Spleen (tissue), 11 donors: Measurements from ENCODE around the gene BMF. TPM values are rescaled to one million over a fixed set of nuclear protein-coding genes. Genes with fewer than 3 reads are reported as not detected.
A peak's percentile ranks its signal among the peaks of the same experiment; 100 is the strongest.

Experiments
- DNase-seq: peaks from one replicate; pipeline ENCODE4 v3.0.0-alpha.2; 2020
- H3K27ac ChIP-seq, 8 donors: fragments of 200-600 bp; sonication (generic) in 7 of 8; 1 replicate in 4 of 8; 2 replicates in 4 of 8; pipeline versions ENCODE4 v1.5.0 to v1.8.0; 2016 to 2021; ENCODE audit warnings: inconsistent platforms in 4 of 8, mild to moderate bottlenecking in 4 of 8, moderate library complexity in 1 of 8
- H3K27me3 ChIP-seq, 7 donors: fragments of 200-600 bp; sonication (generic) in 6 of 7; replicated peaks in 1 of 7; 1 replicate in 4 of 7; 2 replicates in 3 of 7; pipeline versions ENCODE4 v1.5.0 to v1.8.0; 2016 to 2021; ENCODE audit warnings: inconsistent platforms in 3 of 7, mild to moderate bottlenecking in 1 of 7
- H3K36me3 ChIP-seq, 6 donors: fragments of 200-600 bp; sonication (generic) in 5 of 6; 1 replicate in 4 of 6; 2 replicates in 2 of 6; pipeline versions ENCODE4 v1.5.0 to v1.8.0; 2016 to 2021; ENCODE audit warnings: inconsistent platforms in 2 of 6
- H3K4me1 ChIP-seq, 6 donors: fragments of 200-600 bp; sonication (generic) in 5 of 6; 1 replicate in 3 of 6; 2 replicates in 3 of 6; pipeline versions ENCODE4 v1.5.0 to v1.8.0; 2016 to 2021; ENCODE audit warnings: inconsistent platforms in 3 of 6
- H3K4me3 ChIP-seq, 8 donors: fragments of 200-600 bp; sonication (generic) in 7 of 8; 1 replicate in 4 of 8; 2 replicates in 4 of 8; pipeline versions ENCODE4 v1.5.0 to v1.8.0; 2016 to 2021; ENCODE audit warnings: inconsistent platforms in 4 of 8, mild to moderate bottlenecking in 4 of 8, moderate library complexity in 2 of 8
- H3K9me3 ChIP-seq, 8 donors: fragments of 200-600 bp; sonication (generic) in 7 of 8; 1 replicate in 4 of 8; 2 replicates in 4 of 8; pipeline versions ENCODE4 v1.5.0 to v1.8.0; 2016 to 2021; ENCODE audit warnings: inconsistent platforms in 4 of 8
- POLR2A ChIP-seq, 3 donors: fragments of 450-650 bp; IDR thresholded peaks; one replicate each; pipeline ENCODE4 v1.5.1; 2017; ENCODE audit warnings: antibody characterized with exemption in 3 of 3, mild to moderate bottlenecking in 1 of 3
- POLR2AphosphoS5 ChIP-seq, 3 donors: sonication (generic); formaldehyde crosslinking; IDR thresholded peaks; one replicate each; pipeline ENCODE4 v1.5.1; 2017; ENCODE audit warnings: antibody characterized with exemption in 3 of 3
- WGBS, 5 donors: extraction: QIAGEN DNeasy Blood & Tissue Kit in 3 of 5; methylation state at CpG; one replicate each; pipeline versions ENCODE4 v1.1.5 to v1.1.7; 2013 to 2018; 5-methylcytosine and 5-hydroxymethylcytosine counted together
- intact Hi-C: fragments of 100-400 bp; cut with DNase I; formaldehyde crosslinking; loops from one replicate; pipeline ENCODE4 v1.15.0; 2023; ENCODE audit warnings: low total_unique reads
- polyA plus RNA-seq, 3 donors: library from polyadenylated mRNA; stranded (reverse); fragments of 200-250 nt; gene quantifications; one replicate each; pipeline ENCODE4 v1.2.1, GENCODE V29; 2013
- total RNA-seq, 7 donors: library from RNA; depleted of rRNA in 3 of 7; stranded (reverse); fragments of >200 nt in 3 of 7; fragmentation: NEBNext Ultra II Directional in 4 of 7; extraction: Animal tissue kit (Norgen Biotek cat#: 25700) in 4 of 7; gene quantifications; one replicate each; pipeline versions ENCODE4 v1.1.0 to v1.2.1, GENCODE V29; 2016 to 2021
- TF ChIP-seq, protein P1 (sequence below), 11 experiments: fragments of 200-600 bp in 7 of 11; fragments of 450-650 bp in 4 of 11; sonication (generic) in 4 of 11; IDR thresholded peaks in 8 of 11; conservative IDR thresholded peaks in 3 of 11; 1 replicate in 7 of 11; 2 replicates in 4 of 11; pipeline versions ENCODE4 v1.4.0 to v1.8.0; 2016 to 2021; ENCODE audit warnings: antibody characterized with exemption in 11 of 11, inconsistent platforms in 4 of 11, mild to moderate bottlenecking in 1 of 11
- donor health status: healthy with polysubstance abuse.
- donor health status: DM: no; HTN: no; CAD: no; lungs with moderate emphysema.
- donor health status: DM: no; HTN: no; CAD: no.
- donor health status: Bipolar disorder and iron deficiency.
- donor health status: healthy.
- donor health status: DM: no; HTN: no; CAD: no.
- donor health status: DM: yes; HTN: yes; CAD: no.

BMF gene
- total and polyA plus RNA-seq, 10 donors: 16.9 to 77.9 (median 33.3) TPM

DNA sequence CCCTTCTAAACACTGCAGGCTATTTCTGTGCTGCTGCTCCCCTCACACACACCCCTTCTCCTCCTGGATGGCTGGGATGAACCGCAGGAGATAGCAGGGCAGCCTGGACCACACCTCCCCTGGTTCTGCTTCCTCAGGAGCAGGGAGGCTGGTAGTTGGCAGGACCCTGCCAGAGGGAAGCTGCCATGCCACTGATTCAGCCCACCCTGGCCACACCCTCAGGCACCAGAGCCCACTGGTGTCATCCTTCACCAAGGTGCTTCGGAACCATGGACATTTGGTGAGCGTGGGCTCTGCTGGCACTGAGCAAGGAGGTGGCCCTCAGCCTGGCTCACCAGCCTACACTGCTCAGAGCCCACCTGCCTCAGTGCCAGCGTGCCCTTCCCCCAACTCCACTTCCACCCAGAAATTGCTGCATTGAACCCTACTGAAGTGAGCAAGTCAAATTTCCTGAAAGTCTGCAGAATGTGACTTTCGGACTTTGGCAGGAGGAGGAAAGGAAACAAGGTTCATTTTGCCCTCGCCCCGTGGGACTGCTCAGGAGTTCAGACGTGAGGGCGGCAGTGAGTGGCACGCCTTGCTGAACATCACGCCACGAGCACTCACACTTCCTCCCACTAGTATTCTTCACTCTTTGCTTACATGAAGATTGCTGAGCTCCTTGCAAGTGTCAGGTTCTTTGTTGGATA, 26.3 kb downstream of the BMF start:
- Histone ChIP-seq H3K4me1 (peaks cover 20 to 43% (median 38%) of the 10 kb centered on the region in 6 donors), H3K36me3 (no peaks in the 10 kb centered on the region), H3K9me3 (no peaks in the 10 kb centered on the region), H3K27me3 (no peaks in the 10 kb centered on the region), H3K27ac (peak overlapping the region in 7 of 8 donors; percentile 16 to 83 (median 68)), H3K4me3 (peak overlapping the region in 4 of 8 donors; percentile 5 to 54 (median 16))
- TF ChIP-seq POLR2A (IDR thresholded peaks at IDR 0.05) (no peak), POLR2AphosphoS5 (IDR thresholded peaks at IDR 0.05) (peak in 2 of 3 donors; percentile 56 to 77)
- WGBS, 5 donors: 40 to 52% (median 51%) methylated on average over 10 to 12 of the region's 12 CpGs
- intact Hi-C loops: no loop called here
- peak; percentile 85 for DNase-seq

DNA sequence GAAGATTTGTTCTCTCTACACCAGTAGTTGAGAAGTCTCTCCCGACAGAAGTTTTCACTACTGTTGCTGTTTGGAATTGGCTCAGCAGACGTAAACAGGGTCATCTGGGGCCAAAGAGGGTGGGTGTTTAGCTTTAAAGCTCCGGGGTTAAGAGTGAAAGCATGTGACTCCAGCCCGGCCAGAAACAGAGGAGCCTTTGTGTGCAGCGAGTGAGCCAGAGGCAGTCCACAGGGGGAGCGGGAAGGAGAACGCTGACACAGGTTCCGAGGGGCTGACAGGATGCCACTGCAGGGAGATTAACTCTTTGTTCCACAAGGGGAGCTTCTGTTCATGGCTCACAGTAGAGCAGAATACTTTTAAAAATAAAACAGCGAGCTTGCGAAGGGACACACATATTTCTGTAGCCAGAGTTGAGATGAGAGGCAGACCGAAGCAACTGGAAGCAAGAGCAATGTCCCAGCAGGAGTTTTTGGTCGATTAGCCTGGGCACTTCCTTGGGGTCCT, 26.9 kb downstream of the BMF start:
- DNase-seq: peak; percentile 80
- intact Hi-C loops: no loop called here
- Histone ChIP-seq H3K4me1 (peaks cover 20 to 43% (median 38%) of the 10 kb centered on the region in 6 donors), H3K4me3 (peak overlapping the region in 5 of 8 donors; percentile 2 to 54 (median 12)), H3K9me3 (no peaks in the 10 kb centered on the region), H3K36me3 (no peaks in the 10 kb centered on the region), H3K27me3 (no peaks in the 10 kb centered on the region), H3K27ac (peak overlapping the region; percentile 16 to 83 (median 64))
- TF ChIP-seq POLR2AphosphoS5 (IDR thresholded peaks at IDR 0.05): peak in 2 of 3 donors; percentile 19 to 71
- TF ChIP-seq POLR2A (IDR thresholded peaks at IDR 0.05): no peak
- WGBS, 5 donors: 14 to 20% (median 16%) methylated on average over 12 of the region's 12 CpGs

DNA sequence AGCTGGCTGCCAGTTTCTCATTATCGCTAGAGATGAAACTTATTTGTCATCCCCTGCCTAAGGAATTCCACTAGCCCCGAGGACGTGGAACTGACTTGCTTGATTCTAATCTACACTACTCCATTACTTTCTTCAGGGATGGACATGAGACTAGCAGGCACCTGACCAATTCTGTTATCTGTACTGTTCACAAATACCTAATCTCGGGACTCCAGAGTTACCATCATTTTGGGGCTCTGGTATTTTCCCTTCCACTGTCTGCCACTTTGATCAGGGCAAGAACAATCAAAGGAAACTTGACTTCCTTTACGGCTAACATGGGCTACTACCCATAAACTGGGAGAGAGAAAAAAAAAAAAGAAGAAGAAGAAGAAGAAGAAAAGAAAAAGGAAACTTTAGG, 27.8 kb downstream of the BMF start:
- TF ChIP-seq POLR2A (IDR thresholded peaks at IDR 0.05): no peak
- TF ChIP-seq POLR2AphosphoS5 (IDR thresholded peaks at IDR 0.05): no peak
- TF ChIP-seq, protein P1, sequence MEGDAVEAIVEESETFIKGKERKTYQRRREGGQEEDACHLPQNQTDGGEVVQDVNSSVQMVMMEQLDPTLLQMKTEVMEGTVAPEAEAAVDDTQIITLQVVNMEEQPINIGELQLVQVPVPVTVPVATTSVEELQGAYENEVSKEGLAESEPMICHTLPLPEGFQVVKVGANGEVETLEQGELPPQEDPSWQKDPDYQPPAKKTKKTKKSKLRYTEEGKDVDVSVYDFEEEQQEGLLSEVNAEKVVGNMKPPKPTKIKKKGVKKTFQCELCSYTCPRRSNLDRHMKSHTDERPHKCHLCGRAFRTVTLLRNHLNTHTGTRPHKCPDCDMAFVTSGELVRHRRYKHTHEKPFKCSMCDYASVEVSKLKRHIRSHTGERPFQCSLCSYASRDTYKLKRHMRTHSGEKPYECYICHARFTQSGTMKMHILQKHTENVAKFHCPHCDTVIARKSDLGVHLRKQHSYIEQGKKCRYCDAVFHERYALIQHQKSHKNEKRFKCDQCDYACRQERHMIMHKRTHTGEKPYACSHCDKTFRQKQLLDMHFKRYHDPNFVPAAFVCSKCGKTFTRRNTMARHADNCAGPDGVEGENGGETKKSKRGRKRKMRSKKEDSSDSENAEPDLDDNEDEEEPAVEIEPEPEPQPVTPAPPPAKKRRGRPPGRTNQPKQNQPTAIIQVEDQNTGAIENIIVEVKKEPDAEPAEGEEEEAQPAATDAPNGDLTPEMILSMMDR (IDR thresholded peaks at IDR 0.05 in 8 of 11, conservative IDR thresholded peaks at IDR 0.05 in 3 of 11): no peak
- DNase-seq: no peak
- Histone ChIP-seq H3K27me3 (no peaks in the 10 kb centered on the region), H3K4me3 (peak overlapping the region in 2 of 8 donors; percentile 12 to 21), H3K4me1 (peaks cover 20 to 43% (median 38%) of the 10 kb centered on the region in 6 donors), H3K9me3 (no peaks in the 10 kb centered on the region), H3K36me3 (no peaks in the 10 kb centered on the region), H3K27ac (peak overlapping the region in 7 of 8 donors; percentile 43 to 83 (median 68))
- WGBS, 5 donors: 29 to 43% (median 36%) methylated on average over 5 of the region's 5 CpGs
- intact Hi-C loops: no loop called here

DNA sequence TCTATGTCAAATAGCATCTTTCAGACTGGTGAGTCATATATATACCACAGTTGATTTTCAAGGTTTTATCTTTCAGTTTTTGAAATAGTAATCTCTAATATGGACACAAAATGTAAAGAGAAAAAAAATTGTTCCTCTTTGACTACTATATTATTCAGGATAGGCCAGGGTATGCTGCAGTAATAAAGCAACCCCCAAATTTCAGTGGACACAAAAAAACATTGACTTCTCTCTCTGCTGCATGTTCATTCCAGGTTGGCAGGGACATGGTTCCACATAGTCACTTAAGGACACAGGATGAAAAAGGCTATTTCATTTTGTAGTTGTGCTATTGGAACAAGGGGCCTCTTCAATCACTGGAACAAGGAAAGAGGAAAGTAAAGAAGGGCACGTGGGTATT, 28.6 kb downstream of the BMF start:
- Histone ChIP-seq H3K4me3 (no peak overlapping the region), H3K27ac (peak overlapping the region in 1 of 8 donors; percentile 83), H3K36me3 (no peaks in the 10 kb centered on the region), H3K9me3 (no peaks in the 10 kb centered on the region), H3K4me1 (peaks cover 20 to 51% (median 38%) of the 10 kb centered on the region in 6 donors), H3K27me3 (no peaks in the 10 kb centered on the region)
- 55 to 76% (median 62%) methylated on average over 1 of the region's 1 CpG for WGBS, 5 donors
- no peak for DNase-seq
- intact Hi-C loops: no loop called here
- no peak for TF ChIP-seq POLR2A (IDR thresholded peaks at IDR 0.05)
- no peak for TF ChIP-seq POLR2AphosphoS5 (IDR thresholded peaks at IDR 0.05)
- TF ChIP-seq, protein P1 (IDR thresholded peaks at IDR 0.05 in 8 of 11, conservative IDR thresholded peaks at IDR 0.05 in 3 of 11): no peak

DNA sequence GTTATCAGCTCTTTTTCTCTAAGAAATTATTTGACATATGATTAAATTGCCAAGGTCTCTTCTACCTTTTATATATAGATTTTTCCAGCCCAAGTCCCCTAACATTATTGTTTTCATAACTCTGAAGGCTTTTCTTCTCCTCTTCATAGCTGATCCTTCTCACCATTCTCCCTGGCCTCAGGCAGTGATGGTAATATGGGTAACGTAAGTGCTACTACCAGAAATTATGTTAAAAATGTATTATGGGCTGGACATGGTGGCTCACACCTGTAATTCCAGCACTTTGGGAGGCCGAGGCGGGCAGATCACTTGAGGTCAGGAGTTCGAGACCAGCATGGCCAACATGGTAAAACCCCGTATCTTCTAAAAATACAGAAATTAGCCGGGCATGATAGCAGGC, 29.2 kb downstream of the BMF start:
- Histone ChIP-seq H3K4me3 (no peak overlapping the region), H3K27me3 (no peaks in the 10 kb centered on the region), H3K27ac (no peak overlapping the region), H3K9me3 (no peaks in the 10 kb centered on the region), H3K36me3 (no peaks in the 10 kb centered on the region), H3K4me1 (peaks cover 20 to 52% (median 38%) of the 10 kb centered on the region in 6 donors)
- WGBS, 5 donors: 92 to 97% (median 93%) methylated on average over 6 of the region's 6 CpGs
- intact Hi-C loops: no loop called here
- TF ChIP-seq, protein P1 (IDR thresholded peaks at IDR 0.05 in 8 of 11, conservative IDR thresholded peaks at IDR 0.05 in 3 of 11): no peak
- TF ChIP-seq POLR2A (IDR thresholded peaks at IDR 0.05) (no peak), POLR2AphosphoS5 (IDR thresholded peaks at IDR 0.05) (no peak)
- no peak for DNase-seq
